Cerebellar cortex (tissue), 1 donor: Measurements from ENCODE around the gene PGA4.

Source experiments
- DNase-seq: peaks from one replicate; pipeline ENCODE4 v3.0.0-alpha.2; 2015; ENCODE audit warnings: low spot score

PGA4 gene

GRCh38 chr11:61279934-61280659 is 58.0 kb downstream of the PGA4 start:
- DNase-seq, result no peak

GRCh38 chr11:61280883-61281580 is 58.9 kb downstream of the PGA4 start:
- DNase-seq, result no peak
